ENCODE data around the gene CRYBB1.

- TF ChIP-seq CTCF (IDR thresholded peaks at IDR 0.05) (no peak), POLR2A (IDR thresholded peaks at IDR 0.05) (no peak)
Measured at GRCh38 chr22:26608129-26608528, 9.7 kb downstream of the CRYBB1 start.

All from uterus (tissue), 2 donors.